GM06990 (cell line): Measurements from ENCODE around the gene NFATC2.

Source experiments
- DNase-seq: peaks from one replicate; pipeline ENCODE4 v3.0.0-alpha.2; 2011; ENCODE audit not compliant: insufficient read length; ENCODE audit errors: extremely low read depth
- H3K27me3 ChIP-seq: replicated peaks from 2 replicates; pipeline ENCODE4 v1.6.0; 2011; ENCODE audit warnings: low read length; ENCODE audit not compliant: control insufficient read depth, insufficient read depth
- H3K36me3 ChIP-seq: 2 replicates; pipeline ENCODE4 v1.5.1; 2011; ENCODE audit warnings: low read length; ENCODE audit not compliant: control insufficient read depth, insufficient read depth
- H3K4me3 ChIP-seq: replicated peaks from 2 replicates; pipeline ENCODE4 v1.5.1; 2011; ENCODE audit warnings: low read depth, mild to moderate bottlenecking, control low read depth, low read length
- CTCF ChIP-seq: IDR thresholded peaks from 2 replicates; pipeline ENCODE4 v1.5.1; 2011; ENCODE audit warnings: low read length, control low read depth, mild to moderate bottlenecking, inconsistent platforms; ENCODE audit not compliant: insufficient read depth, poor library complexity, severe bottlenecking

NFATC2 gene

GRCh38 chr20:51446656-51447055 is 95.9 kb downstream of the NFATC2 start:
- H3K36me3 ChIP-seq: peaks cover 10% of the 10 kb centered on the region
- DNase-seq: no peak
- no peak for TF ChIP-seq CTCF
- H3K4me3 ChIP-seq: no peak overlapping the region
- no peaks in the 10 kb centered on the region for H3K27me3 ChIP-seq

- peaks cover 10% of the 10 kb centered on the region for H3K36me3 ChIP-seq
- H3K27me3 ChIP-seq: no peaks in the 10 kb centered on the region
- H3K4me3 ChIP-seq: no peak overlapping the region
- no peak for TF ChIP-seq CTCF
- DNase-seq: no peak
Observed at GRCh38 chr20:51446230-51446629, 96.3 kb downstream of the NFATC2 start.

GRCh38 chr20:51445591-51445990 is 96.9 kb downstream of the NFATC2 start:
- Histone ChIP-seq H3K4me3 (no peak overlapping the region), H3K36me3 (peaks cover 10% of the 10 kb centered on the region), H3K27me3 (no peaks in the 10 kb centered on the region)
- no peak for TF ChIP-seq CTCF
- no peak for DNase-seq

- no peak for DNase-seq
- H3K36me3 ChIP-seq: peaks cover 10% of the 10 kb centered on the region
- no peak overlapping the region for H3K4me3 ChIP-seq
- no peaks in the 10 kb centered on the region for H3K27me3 ChIP-seq
- TF ChIP-seq CTCF: no peak
Observed at GRCh38 chr20:51444922-51445438, 97.5 kb downstream of the NFATC2 start.

GRCh38 chr20:51444467-51444866 is 98.1 kb downstream of the NFATC2 start:
- no peak overlapping the region for H3K4me3 ChIP-seq
- DNase-seq: no peak
- H3K36me3 ChIP-seq: peaks cover 10% of the 10 kb centered on the region
- no peaks in the 10 kb centered on the region for H3K27me3 ChIP-seq
- TF ChIP-seq CTCF: no peak

- Histone ChIP-seq H3K27me3 (no peaks in the 10 kb centered on the region), H3K4me3 (no peak overlapping the region), H3K36me3 (peaks cover 6% of the 10 kb centered on the region)
- TF ChIP-seq CTCF: no peak
- DNase-seq: no peak
Observed at GRCh38 chr20:51442602-51443001, 99.9 kb downstream of the NFATC2 start.
